OCI-LY3 (cell line): ENCODE measurements around the gene XIAP.
A peak's percentile ranks its signal among the peaks of the same experiment; 100 is the strongest.
"Not testable (repeated sequence)": the region's sequence is repeated elsewhere in the genome, so short reads cannot be mapped to it uniquely, and the experiment has no call there.

Source experiments
- H2AFZ ChIP-seq: fragments of 200-600, 300-600 bp; shearing (Covaris generic); 2 replicates; pipeline ENCODE4 v1.6.0; 2014; ENCODE audit warnings: antibody characterized with exemption, low read depth, low read length
- H3K27ac ChIP-seq: fragments of 200-600, 300-600 bp; sonication (generic); 2 replicates; pipeline ENCODE4 v1.5.1; 2014; ENCODE audit warnings: mild to moderate bottlenecking, low read length, moderate library complexity, mixed read lengths
- H3K27me3 ChIP-seq: fragments of 200-600, 300-600 bp; sonication (generic); 2 replicates; pipeline ENCODE4 v1.6.1; 2014; ENCODE audit warnings: low read depth, low read length, mixed read lengths
- H3K36me3 ChIP-seq: fragments of 200-600, 300-600 bp; sonication (generic); replicated peaks from 2 replicates; pipeline ENCODE3; 2014; ENCODE audit warnings: low read depth, low read length, mixed read lengths
- H3K4me1 ChIP-seq: fragments of 300-600, 200-600 bp; sonication (generic); 2 replicates; pipeline ENCODE4 v1.6.1; 2014; ENCODE audit warnings: low read length, mixed read lengths
- H3K4me2 ChIP-seq: fragments of 200-600, 300-600 bp; sonication (generic); 2 replicates; pipeline ENCODE4 v1.6.1; 2014; ENCODE audit warnings: low read length, mixed read lengths
- H3K4me3 ChIP-seq: fragments of 300-600, 200-600 bp; sonication (generic); 2 replicates; pipeline ENCODE4 v1.5.1; 2014; ENCODE audit warnings: antibody characterized with exemption, mild to moderate bottlenecking, low read length, moderate library complexity
- H3K79me2 ChIP-seq: fragments of 300-600, 200-600 bp; shearing (Covaris generic); 2 replicates; pipeline ENCODE4 v1.6.1; 2014; ENCODE audit warnings: mild to moderate bottlenecking, low read length, mixed read lengths
- H3K9ac ChIP-seq: fragments of 300-600, 200-600 bp; shearing (Covaris generic); 2 replicates; pipeline ENCODE4 v1.6.0; 2014; ENCODE audit warnings: mild to moderate bottlenecking, low read length, moderate library complexity
- H3K9me3 ChIP-seq: fragments of 200-600, 300-600 bp; shearing (Covaris generic); 2 replicates; pipeline ENCODE4 v1.6.1; 2014; ENCODE audit warnings: low read length, mixed read lengths; ENCODE audit not compliant: insufficient read depth
- H4K20me1 ChIP-seq: fragments of 200-600, 300-600 bp; sonication (generic); 2 replicates; pipeline ENCODE4 v1.6.1; 2016; ENCODE audit warnings: low read length, mixed read lengths; ENCODE audit not compliant: insufficient read depth
- EZH2phosphoT487 ChIP-seq: fragments of 200-600 bp; shearing (Covaris generic); IDR thresholded peaks from 2 replicates; pipeline ENCODE4 v1.6.1; 2018; ENCODE audit warnings: antibody characterized with exemption, mixed run types, low read depth
- TF ChIP-seq, protein P1 (sequence below): fragments of 200-600, 300-600 bp; sonication (generic); IDR thresholded peaks from 2 replicates; pipeline ENCODE4 v1.5.1; 2014; ENCODE audit warnings: antibody characterized with exemption, low read length, low read depth

Gene XIAP

DNA sequence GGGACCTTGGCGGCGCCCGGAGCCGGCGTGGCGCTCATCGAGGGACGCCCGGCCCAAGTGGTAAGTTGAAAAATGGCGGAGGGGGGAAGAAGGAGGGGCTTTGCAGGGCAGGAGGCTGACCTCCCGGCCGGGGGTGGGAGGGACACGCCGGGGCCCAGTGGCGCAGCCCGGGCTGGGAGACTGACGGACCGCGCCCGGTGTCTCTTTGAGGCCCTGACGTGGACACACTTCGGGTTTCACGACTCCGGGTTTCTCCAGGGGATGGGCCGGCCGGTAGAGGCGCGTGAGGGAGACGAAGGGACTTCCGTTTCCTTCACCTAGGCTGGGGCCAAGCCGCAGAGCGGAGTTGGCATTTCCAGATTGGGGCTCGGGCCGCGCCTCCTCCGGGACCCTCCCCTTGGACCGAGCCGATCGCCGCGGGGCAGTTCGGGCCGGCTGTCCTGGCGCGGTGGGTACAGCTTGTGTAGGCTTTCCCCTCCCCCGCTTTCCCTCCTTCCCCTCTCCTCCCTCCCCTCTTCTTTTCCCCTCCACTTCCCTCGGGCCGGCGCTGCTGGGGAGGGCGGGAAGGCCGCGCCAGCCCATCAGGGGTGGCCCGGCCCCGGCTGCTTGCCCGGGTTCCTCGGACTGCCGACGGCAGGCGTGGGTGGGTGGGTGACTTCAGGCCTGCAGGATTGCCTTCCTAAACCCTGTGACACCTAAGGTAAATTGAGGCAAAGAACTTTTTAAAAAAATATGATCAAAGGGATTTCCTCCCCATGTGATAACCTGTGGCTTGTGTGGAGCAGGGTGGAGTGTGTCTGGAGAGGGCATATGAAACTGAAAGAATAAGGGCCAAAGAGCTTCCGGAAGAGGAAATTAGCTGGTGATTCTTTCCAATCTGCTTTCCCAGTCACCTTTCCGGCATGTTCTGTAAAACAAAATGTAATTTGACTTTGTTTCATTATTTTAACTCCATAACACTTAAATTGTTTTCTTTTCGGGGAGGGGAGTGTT is at the start of gene XIAP:
TSS of gene XIAP (plus strand) at position 208 of the 993 bp plus-strand sequence. CDS start 25,610 bp downstream, outside the sequence.
- Histone ChIP-seq H3K27ac (peak within 1 kb of the TSS; percentile 93), H3K36me3 (peaks cover 2% of the 10 kb centered on the region), H3K9ac (peak within 1 kb of the TSS; percentile 99), H3K4me3 (peak within 1 kb of the TSS; percentile 96), H3K9me3 (no peaks in the 10 kb centered on the region), H3K27me3 (no peaks in the 10 kb centered on the region), H3K79me2 (peaks cover 51% of the 10 kb centered on the region), H4K20me1 (no peaks in the 10 kb centered on the region), H2AFZ (peak within 1 kb of the TSS; percentile 68), H3K4me2 (peak within 1 kb of the TSS; percentile 80), H3K4me1 (peaks cover 13% of the 10 kb centered on the region; the same call in 1 of the 2 replicates)
- TF ChIP-seq, protein P1, sequence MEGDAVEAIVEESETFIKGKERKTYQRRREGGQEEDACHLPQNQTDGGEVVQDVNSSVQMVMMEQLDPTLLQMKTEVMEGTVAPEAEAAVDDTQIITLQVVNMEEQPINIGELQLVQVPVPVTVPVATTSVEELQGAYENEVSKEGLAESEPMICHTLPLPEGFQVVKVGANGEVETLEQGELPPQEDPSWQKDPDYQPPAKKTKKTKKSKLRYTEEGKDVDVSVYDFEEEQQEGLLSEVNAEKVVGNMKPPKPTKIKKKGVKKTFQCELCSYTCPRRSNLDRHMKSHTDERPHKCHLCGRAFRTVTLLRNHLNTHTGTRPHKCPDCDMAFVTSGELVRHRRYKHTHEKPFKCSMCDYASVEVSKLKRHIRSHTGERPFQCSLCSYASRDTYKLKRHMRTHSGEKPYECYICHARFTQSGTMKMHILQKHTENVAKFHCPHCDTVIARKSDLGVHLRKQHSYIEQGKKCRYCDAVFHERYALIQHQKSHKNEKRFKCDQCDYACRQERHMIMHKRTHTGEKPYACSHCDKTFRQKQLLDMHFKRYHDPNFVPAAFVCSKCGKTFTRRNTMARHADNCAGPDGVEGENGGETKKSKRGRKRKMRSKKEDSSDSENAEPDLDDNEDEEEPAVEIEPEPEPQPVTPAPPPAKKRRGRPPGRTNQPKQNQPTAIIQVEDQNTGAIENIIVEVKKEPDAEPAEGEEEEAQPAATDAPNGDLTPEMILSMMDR = no peak; the same call in 1 of the 2 replicates
- TF ChIP-seq EZH2phosphoT487 = no peak

DNA sequence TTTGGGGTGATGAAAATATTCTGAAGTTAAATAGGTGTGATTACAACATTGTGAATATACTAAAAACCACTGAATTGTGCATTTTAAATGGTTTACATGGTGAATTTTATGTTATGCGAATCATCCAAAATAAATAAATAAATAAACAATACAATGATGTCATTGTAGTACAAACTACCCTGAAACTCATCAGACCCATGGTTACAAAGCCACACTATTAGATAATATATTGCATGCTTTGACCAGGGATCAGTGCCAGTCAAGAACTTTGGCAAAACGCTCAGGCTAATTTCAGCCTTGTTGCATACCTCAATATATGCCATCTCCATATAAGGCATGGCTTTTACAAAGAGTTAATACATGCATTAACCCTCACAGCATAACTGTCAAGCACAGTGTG is 45.5 kb upstream of the XIAP start:
- Histone ChIP-seq H3K4me1 (no peaks in the 10 kb centered on the region), H3K9ac (no peak overlapping the region), H3K36me3 (no peaks in the 10 kb centered on the region), H3K9me3 (no peaks in the 10 kb centered on the region), H4K20me1 (no peaks in the 10 kb centered on the region), H3K79me2 (no peaks in the 10 kb centered on the region), H3K4me3 (no peak overlapping the region), H3K4me2 (no peak overlapping the region), H3K27me3 (no peaks in the 10 kb centered on the region), H2AFZ (no peak overlapping the region), H3K27ac (no peak overlapping the region)
- TF ChIP-seq, protein P1 = no peak
- no peak for TF ChIP-seq EZH2phosphoT487

DNA sequence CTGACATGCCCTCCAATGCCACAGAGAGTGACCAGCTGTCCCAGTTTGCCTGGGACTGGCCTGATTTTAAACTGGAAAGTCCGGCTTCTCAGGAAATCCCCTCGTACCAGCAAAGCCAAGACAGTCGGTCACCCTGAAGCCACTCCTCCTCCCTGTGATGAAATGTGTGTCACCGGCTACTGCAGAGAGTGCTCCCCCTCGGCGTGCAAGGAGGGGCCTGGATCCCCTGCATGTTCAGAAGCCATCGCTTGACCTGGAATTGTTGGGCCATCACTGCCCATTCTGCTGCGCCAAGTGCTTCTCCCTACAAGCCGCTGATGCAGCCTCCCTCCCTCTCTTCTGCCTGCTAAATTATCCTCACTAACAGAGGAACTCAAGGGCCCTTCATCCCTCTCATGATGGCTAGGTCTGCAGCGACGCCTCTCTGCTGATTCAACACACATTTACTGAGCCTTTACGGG is 44.9 kb upstream of the XIAP start:
- H3K9me3 ChIP-seq, H3K9ac ChIP-seq, H3K27ac ChIP-seq, H3K4me1 ChIP-seq, H3K4me2 ChIP-seq, H4K20me1 ChIP-seq, H3K79me2 ChIP-seq, H3K4me3 ChIP-seq, H2AFZ ChIP-seq, H3K27me3 ChIP-seq, H3K36me3 ChIP-seq: not testable (repeated sequence)

DNA sequence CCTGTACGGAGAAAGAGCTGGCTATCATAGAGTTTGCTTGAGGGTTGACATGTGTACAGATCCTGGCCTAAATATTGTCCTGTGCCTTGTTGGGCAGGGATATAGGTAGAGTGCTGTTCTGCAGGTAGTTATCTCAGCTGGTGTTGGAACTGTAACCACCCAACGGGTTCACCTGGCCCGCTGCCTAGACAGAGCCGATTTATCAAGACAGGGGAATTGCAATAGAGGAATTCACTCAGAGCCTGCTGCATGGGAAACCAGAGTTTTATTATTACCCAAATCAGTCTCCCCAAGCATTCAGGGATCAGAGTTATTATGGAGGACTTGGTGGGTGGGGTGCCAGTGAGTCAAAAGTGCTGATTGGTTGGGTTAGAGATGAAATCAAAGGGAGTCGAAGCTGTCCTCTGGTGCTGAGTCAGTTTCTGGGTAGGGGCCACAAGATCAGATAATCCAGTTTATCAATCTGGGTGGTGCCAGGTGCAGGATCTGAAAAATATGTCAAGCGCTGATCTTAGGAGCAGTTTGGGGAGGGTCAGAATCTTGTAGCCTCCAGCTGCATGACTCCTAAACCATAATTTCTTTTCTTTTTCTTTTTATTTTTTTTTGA is 42.5 kb upstream of the XIAP start:
- no peak overlapping the region for H3K9ac ChIP-seq

More for the DNA sequence above, 42.5 kb upstream of the XIAP start:
- Histone ChIP-seq H3K27me3 (no peaks in the 10 kb centered on the region), H3K27ac (no peak overlapping the region), H3K9me3 (no peaks in the 10 kb centered on the region), H3K79me2 (no peaks in the 10 kb centered on the region), H4K20me1 (no peaks in the 10 kb centered on the region), H2AFZ (no peak overlapping the region), H3K4me1 (no peaks in the 10 kb centered on the region), H3K4me3 (no peak overlapping the region), H3K36me3 (no peaks in the 10 kb centered on the region), H3K4me2 (no peak overlapping the region)
- TF ChIP-seq, protein P1 = no peak
- no peak for TF ChIP-seq EZH2phosphoT487
